Esophagus squamous epithelium (tissue), 4 donors: ENCODE data around the gene CARD11.

Experiments used
- CTCF ChIP-seq, 6 experiments: fragments of 450-650 bp in 4 of 6; fragments of 200-600 bp in 2 of 6; sonication (generic) in 2 of 6; IDR thresholded peaks; one replicate each; pipeline ENCODE4 v1.5.1; 2016 to 2019; ENCODE audit warnings: antibody characterized with exemption in 6 of 6, mild to moderate bottlenecking in 4 of 6, moderate library complexity in 4 of 6
- POLR2A ChIP-seq, 4 donors: fragments of 450-650 bp; IDR thresholded peaks; one replicate each; pipeline ENCODE4 v1.6.1; 2017; ENCODE audit warnings: antibody characterized with exemption in 4 of 4, mild to moderate bottlenecking in 4 of 4, moderate library complexity in 3 of 4

DNA sequence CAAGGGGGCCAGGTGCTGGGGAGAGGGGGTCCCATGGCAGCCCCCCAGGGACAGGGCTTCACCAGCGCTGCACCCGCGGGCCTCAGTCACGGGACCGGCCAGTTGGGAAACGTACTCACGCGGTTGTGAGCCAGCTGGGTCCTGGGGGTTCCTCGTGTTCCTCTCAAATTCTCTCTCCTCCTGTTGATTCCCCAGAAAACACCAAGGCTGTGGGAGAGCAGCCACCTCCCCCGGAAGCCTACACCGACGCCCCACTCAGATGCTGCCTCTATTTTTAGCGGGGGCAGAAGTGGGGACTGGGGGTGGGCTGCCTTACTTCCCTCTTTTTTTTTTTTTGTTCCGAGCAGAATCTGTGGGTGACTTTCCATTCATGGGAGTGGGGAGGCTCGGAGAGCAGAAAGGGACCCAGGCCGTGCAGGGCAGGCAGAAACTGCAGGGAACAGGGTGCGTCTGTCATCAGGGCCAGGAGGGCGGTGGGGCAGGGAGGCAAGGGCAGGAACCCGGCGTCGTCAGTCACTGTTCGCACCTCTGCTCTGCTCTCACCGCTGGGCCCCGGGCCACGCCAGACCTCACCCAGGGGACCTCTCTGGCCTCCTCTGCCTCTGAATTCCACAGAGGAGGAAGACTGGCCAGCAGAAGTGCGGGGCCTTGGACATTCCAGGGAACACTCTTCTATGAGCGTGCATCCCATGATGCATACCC lies 63.1 kb downstream of the CARD11 start:
- no peak for TF ChIP-seq CTCF (IDR thresholded peaks at IDR 0.05)
- no peak for TF ChIP-seq POLR2A (IDR thresholded peaks at IDR 0.05)
